ENCODE measurements around the gene ZMYND19.
"Not testable (repeated sequence)": the region's sequence is repeated elsewhere in the genome, so short reads cannot be mapped to it uniquely, and the experiment has no call there.

The ZMYND19 gene

DNA sequence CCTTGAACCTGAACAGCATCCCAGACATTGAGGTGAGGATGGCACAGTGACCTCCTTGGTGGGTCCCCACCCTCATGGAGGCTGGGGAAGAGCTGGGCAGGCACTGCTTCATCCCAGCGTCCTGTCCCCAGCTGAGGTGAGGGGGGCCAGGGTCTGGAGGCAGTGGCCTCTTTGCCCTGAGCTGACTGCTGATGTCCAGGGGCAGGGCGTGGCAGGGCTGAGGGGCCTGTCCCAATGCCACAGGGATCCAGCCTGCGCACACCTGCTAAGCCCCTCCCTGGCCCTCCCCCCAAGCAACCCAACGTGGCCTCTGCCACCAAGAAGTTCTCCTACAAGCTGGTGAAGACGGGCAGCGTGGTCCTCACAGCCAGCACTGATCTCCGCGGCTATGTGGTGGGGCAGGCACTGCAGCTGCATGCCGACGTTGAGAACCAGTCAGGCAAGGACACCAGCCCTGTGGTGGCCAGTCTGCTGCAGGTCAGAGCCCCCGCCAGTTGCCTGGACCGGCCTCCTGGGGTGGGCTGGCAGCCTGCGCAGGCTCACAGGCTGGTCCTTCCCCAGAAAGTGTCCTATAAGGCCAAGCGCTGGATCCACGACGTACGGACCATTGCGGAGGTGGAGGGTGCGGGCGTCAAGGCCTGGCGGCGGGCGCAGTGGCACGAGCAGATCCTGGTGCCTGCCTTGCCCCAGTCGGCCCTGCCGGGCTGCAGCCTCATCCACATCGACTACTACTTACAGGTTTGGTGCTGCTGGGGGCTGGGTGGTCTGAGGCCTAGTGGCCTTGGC lies 23.6 kb upstream of the ZMYND19 start:
- no peak for DNase-seq

DNA sequence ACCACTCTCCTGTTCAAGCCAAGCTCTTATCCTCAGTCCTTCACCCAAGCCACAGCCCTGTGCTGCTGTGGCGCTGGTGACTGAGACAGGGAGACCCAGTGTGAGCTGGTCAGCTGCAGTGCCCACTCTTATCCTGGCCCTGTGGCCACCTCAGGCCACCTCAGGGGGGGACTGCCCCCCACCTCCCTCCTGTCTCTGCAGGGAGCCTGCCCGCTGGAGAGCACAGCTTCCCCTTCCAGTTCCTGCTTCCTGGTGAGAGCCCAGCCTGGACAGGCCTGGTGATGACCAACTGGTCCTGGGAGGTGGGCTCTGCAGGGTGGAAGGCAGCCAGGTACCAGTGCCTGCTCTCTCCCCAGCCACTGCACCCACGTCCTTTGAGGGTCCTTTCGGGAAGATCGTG lies 22.9 kb upstream of the ZMYND19 start:
- no peak for DNase-seq

DNA sequence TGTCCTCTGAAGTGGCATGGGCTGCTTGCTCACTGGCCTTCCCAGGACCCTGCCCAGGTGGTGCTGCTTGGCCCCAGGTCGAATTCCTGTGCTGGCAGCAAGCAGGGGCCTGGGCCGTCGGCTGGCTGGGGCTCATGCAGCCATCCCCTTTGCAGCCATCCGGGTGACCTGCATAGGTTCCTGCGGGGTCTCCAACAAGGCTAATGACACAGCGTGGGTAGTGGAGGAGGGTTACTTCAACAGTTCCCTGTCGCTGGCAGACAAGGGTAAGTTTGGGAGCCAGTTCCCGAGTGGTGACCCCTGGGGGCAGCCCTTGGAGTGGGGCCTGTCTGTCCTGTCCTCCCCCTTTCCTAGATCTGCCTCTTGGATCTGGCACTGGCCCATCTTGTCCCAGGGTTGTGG lies 22.4 kb upstream of the ZMYND19 start:
- no peak for DNase-seq

DNA sequence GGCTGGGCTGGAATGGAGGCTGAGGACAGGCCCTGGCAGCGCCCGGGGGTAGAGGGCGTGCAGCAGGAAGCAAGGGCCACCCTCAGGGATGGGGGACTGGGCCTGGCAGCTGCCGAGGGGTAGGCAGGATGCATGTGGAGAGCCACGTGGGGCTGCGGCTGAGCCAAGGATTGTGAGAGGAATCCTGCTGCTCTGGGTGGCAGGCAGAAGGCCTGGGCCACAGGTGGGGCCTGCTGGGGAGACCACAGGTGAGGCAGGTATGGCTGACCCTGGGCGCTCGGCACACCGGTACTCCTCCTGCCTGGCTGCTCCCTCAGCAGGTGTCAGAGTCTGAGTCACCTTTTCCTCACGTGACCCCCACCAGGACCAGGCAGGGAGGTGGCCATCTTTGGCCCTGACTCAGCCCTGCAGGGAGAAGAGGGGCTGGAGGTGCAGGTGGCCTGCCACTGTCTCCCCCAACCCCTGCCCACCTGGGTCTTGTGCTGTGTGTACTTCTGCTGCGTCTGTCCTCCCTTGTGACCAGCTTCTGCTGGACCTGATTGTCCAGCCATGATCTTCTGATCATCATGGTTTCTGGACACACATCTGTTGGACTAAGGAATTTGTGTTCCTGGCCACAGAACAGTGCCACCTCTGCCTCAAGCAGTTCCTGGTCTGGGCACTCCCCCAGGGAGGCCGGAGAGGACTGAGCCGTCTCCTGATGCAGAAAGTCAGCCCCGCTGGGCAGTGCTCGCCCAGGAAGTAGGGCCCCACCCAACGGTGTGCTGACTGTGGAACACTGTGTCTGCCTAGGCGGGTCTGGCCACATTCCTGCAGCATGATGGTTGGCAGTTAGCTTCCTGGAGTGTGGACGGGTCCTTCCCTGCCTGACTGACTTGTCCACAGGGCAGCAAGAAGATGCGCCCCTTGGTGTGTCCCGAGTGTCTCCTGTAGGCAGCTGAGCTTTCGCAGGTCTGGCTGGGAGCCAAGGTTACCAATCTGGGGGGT lies 21.6 kb upstream of the ZMYND19 start:
- DNase-seq = no peak

DNA sequence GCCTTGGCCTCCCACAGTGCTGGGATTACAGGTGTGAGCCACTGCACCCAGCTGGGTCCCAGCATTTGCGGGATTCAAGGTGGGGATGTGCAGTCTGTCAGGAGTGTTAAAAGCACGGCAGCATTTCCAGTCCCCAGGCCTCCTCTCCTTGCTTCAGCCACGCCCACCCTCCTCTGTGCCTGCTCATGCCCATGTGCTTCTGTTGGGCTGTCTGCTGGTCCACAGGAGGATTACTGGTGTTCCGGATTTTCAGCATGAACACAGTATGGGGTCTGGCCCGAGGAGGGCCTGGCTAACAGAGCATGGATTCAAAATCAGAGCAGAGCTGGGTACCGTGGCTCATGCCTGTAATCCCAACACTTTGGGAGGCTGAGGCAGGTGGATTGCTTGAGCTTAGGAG lies 20.6 kb upstream of the ZMYND19 start:
- DNase-seq = no peak

DNA sequence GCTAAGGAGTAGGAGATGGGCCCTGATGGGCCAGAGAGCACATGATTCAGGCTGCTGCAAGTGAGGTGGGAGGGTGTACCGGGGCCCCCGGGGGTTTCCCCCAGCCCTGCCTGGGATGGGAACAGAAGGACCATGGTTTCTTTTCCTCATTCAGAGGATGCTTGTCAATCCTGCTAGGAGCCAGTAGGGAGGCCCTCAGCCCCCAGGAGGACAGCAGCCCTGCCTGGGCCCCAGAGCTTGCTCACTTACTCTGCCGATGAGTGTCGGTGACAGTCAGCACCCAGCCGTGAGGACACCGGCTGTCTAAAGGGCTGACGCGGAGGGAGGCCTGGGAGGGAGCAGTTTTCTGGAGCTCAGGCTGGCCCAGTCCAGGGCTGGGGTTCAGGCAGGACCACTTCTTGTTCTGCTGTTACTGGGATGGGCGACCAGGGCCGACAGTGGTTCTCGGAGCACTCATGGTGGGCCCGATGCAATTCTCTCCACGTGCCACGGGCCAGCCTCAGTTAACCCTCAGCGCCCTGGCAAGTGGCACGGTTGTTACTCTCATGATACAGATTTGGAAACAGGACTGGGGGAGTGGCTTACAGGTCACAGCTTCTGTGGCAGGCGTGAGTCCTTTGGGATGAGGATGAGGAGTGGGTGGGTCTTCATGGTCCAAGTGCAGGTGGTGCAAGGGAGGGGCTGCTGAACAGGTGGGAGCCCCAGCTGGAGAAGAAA lies 17.0 kb upstream of the ZMYND19 start:
- peak; percentile 50 to 70 (median 68) for DNase-seq

DNA sequence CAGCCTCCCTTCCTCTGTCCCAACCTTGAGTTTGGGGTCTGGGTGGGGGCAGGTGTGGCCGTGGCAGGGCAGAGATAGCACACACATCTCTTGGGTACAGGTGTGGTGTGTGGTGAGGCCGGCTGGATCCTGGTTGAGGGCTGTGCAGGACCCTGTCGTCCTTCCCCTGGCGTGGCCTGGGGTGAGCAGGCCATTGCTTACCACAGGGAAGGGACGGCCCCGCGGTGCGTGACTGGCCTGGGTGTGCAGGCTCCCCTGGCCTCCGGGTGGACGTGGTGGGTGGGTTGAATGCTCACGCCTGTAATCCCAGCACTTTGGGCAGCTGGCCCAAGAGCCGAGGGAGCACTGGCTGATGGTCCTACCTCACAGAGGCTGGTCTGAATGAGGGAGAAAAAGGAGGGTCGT lies 16.4 kb upstream of the ZMYND19 start:
- DNase-seq = peak; percentile 44 to 65 (median 50)

DNA sequence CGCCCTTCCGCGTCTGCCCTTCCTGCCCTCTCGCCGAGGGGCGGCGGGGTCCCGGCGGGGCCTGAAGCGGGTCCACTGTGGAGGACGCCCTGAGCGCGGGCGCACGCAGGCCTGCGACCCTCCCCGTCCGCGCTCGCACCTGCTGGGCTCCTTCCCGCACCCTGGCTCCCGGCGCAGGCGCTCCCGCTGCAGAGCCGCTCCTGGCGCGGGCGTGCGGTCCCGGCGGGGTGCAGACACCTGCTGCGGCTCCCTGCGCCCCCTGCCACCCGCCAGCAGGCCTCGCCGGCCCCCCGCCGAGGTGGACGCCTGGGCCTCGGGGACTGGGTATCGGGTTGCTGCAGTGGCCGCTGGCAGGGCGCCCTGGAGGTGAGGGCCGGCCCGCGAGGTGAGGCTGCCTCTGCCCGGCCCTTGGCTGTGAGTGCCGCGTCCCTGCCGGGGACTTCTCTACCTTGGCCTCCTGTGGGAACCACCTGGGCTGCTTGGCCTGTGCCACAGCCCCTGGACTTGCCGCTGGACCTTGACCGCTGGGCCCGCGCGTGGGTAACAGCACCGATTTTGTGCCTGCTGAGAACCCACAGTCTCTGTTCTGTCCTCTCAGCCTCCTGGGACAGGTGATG lies 15.8 kb upstream of the ZMYND19 start:
- no peak for DNase-seq

DNA sequence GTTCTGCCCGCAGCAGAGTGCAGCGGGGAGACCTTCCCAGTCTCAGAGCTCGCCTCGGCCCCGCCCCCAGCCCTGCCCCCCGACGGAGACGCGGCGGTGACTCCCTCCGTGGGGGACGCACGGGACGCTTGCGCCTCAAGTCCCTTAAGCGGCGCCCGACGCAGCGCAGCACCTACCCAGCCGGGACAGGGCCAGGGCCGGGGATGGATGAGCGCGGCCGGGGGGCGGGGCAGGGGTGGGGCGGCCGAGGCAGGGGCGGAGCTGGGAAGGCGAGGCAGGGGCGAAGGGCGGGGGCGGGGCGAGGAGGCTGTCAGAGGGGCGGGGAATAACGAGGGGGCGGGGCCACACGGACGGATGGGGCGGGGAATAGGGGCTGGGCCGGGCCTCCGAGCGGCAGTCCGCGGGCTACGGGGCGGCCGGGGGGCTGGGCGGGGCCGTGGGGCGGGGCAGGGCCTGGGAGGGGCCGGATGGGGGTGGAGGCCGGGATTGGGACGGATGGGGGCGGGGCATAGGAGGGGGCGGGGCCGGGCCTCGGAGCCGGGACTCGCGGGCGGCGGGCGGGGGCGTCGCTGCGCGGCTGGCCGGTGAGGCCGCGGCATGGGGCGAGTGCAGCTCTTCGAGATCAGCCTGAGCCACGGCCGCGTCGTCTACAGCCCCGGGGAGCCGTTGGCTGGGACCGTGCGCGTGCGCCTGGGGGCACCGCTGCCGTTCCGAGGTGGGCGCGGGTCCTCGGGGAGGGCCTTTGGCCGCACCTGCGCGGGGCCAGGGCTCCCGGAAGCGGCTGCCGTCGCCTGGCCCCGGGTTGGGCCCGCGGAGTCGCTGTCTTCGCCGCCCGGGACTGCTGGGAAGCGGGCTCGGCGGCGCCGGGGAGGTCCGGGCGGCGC lies 15.1 kb upstream of the ZMYND19 start, which contains the start of gene ARRDC1:
TSS of gene ARRDC1 (plus strand) at position 566 of the 884 bp plus-strand sequence. CDS start at position 598, 32 bp downstream.
- DNase-seq = peak; percentile 89 to 98 (median 95)

DNA sequence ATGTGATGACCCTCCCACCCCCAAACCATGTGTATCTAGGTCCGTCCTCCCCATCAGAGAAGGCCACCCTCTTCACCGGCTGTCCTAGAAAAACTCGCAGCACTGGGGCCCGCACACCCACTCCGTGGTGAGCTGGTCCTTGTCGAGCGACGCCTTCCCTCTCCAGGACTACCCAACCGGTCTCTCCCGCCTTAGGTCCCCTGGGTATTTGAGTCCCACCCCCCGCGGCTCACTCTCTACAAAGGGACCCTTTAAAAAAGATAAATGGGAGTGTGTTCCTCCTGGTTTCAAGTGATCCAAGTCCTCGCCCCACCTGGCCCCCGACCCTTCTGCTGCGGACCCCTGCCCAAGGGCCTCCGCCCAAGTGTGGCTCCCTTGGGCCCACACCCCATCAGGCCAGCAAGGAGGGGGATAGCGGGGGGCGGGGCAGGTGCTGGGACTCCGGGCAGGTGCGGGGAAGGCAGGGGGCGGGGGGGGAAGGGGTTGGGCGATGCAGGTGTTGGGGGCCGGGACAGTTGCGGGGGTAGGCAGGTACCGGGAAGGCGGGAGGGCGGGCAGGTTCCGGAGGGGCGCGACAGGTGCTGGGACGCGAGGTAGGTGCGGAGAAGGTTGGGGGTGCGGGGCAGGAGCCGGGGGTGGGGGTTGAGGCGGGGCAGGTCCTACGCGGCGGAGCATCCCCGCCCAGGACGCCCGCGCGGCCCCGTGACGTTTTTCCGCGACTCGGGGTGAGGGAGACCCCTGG lies 14.2 kb upstream of the ZMYND19 start:
- DNase-seq = no peak

DNA sequence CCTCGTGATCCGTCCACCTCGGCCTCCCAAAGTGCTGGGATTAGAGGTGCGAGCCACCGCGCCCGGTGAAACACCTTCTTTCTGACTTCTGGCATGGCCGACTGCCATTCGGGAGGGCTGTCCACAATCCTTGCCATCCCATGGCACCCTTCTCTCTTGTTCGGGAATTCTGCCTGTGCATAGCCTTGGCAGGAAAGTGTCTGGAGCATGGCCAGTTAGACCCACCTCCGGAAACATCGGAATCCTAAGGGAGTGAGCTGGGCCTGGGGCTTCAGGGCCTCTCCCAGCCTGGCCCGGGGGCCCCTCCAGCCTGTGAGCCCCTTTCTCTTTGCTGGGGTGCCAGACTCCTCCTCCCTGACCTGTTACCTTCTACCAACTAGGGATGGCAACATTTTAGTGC lies 13.6 kb upstream of the ZMYND19 start:
- no peak for DNase-seq

DNA sequence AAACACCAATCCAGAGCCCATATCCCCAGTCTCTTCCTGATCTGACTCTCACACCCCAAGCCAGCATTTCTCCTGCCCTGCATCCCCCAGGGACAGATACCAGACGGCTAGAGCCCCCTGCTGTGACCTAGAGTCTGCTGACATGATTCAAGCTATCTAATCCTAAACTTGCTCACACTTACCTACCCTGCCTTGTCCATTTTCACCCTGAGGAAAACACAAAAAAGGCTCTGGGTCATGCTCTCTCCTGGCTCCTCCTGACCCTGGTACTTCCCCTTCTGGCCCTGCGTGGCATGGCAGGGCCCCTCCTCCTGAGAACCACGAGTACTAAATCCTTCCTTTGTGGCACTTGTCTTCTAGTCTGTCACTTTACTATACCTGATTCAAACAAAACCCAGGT lies 12.3 kb upstream of the ZMYND19 start:
- peak; percentile 42 to 73 (median 63) for DNase-seq

DNA sequence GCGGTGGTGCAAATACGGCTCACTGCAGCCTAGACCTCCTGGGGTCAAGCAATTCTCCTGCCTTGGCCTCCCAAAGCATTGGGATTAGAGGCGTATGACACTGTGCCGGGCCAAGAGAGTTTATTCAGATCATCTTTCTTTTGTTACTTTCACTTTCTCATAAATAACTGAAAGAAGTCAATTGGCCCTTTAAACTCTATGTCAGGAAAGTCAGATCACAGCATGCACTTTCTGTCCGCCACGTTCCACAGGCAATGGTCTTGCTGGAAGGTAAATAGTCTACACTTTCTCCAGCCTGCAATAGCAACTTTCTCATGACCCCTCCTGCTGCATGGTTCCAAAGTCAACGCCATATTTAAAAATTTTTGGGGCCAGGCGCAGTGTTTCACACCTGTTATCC lies 8.6 kb upstream of the ZMYND19 start:
- DNase-seq = no peak

DNA sequence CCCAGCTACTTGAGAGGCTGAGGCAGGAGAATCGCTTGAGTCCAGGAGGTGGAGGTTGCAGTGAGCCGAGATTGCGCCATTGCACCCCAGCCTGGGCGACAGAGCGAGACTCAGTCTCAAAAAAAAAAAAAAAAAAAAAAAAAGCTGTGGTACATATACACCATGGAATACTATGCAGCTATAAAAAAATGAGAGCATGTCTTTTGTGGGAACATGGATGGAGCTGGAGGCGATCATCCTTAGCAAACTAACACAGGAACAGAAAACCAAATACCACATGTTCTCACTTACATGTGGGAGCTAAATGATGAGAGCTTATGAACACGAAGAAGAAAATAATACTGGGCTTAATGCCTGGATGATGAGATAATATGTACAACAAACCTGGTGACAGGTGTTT lies 6.3 kb upstream of the ZMYND19 start:
- DNase-seq = not testable (repeated sequence)

DNA sequence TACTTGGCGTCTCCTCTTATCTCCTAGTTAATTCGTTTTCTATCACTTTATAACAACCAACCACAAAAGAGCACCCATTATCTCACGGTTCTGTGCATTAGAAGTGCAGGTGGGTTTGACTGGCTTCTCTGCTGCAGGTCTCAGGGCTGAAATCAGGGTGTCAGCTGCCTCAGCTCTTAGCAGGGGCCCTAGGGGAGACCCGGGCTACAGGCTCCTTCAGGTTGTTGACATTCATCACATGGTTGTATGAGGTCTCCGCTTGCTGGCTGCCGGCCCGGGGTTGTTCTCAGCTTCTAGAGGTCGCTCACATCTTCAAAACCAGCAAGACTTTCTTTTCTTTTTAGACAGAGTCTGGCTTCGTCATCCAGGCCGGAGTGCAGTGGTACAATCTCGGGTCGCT lies 2.9 kb upstream of the ZMYND19 start:
- no peak for DNase-seq

DNA sequence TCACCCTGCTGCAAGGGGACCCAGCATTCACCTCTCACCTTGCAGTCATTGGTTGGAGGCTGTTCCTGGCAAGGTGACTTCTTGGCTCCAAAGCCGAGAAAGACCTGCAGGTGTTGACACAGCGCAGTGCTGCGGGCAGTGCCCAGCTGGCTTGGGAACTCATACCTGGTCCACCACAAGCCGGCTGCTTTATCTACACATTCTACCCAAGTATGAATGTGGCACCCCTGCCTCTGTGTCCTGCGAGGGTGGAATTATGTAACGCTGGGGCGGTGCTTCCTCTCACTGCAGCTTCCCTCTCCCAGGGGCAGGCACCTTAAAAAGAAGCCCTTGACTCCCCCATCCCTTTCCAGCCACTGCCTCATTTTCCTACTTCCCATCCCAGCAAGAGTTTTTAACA lies 2.5 kb upstream of the ZMYND19 start:
- peak in 2 of 3 donors; percentile 48 to 55 for DNase-seq

DNA sequence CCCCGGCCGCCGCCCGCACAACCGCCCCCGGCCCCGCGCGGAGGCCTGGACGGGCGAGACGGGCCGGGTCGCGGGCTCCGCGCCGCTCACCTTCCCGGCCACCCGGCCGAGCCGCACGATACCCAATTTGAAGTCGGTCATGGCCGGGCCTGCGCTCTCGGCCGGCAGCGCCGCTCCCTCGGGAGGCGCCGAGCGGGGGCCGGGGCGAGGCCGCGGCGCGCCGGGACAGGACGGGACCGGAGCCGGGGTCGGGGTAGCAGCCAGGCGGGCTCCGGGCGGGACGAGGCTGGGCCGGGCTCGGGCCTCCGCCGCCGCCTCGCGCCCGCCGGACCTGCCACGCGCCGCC lies 216 bp downstream of the ZMYND19 start:
- DNase-seq = no peak

DNA sequence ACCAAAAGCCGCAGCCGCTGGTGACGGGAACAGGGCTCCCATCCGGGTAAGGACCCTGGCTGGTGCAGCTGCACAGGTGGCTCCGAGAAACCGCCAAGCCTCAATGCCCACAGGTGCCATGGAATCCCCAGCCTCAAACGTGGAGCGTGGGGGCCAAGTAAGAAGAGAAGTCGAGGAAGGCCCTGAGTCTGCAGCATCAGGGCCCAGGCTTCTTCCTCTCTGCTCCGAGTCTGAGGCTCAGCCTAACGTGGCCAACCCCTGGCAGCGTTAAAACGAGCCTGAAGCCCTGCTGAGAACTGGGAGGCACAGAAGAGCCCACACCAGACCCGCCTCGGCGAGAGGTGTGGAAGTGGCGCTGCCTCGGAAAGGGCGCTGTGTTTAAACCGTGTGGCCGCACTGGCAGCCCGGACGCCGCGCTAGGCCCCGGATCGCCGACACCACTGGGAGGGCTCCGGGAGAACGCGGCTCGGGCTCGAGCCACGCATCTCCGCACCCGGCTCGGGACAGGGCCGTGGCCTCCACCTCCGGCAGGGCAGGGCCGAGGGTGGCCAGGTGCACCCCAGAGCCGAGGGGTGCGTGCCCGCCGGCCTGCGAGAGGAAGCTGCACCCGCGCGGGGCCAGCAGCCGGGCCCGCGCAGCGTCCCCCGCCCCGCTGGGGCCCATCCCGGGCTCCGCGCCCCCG lies 730 bp downstream of the ZMYND19 start:
- DNase-seq = peak in 2 of 3 donors; percentile 28 to 40

DNA sequence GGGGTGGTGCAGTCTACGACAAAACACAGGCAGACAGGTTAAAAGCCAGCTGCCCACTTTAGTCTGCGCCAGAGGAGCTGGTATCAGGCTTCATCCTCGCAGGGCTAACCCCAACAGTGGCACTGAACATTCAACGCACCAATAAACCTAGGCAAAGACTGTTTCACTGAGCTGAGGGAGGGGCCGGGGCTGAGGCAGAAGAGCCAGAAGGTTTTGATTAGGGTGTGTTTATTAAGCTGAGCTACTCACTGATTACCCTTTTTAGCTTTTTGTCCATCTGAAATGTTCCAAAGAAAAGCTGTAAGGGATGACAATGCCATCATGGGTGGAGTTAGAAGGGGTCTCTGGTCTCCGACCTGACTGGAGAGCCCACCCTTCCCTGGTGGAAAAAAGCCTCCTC lies 1.4 kb downstream of the ZMYND19 start:
- DNase-seq = no peak

DNA sequence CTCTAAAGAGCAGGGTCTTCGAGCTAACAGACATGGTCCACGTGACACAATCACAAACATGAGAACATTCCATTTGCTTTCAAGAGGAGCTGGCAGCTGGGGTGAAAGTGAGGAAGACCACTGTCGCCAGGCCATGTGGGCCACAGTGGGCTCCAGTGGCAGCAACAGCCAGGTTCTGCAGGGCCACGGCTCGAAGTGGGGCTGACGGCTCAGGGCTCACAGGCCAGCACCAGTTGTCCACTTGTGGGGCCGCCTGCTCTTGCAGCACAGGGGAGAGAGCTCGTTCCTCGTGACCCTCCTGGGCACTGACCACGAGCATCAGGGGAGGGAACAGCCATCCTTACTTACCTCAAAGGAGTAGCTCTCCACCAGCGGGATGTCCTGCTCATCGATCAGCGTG lies 2.0 kb downstream of the ZMYND19 start:
- DNase-seq = no peak

Measured in suppressor macrophage treated with lipopolysaccharide for 1 hour (primary cell).